MV-4-11 (cell line): Measurements from ENCODE around the gene NPC2.
"Not testable (repeated sequence)": the region's sequence is repeated elsewhere in the genome, so short reads cannot be mapped to it uniquely, and the experiment has no call there.

Source experiments
- DNase-seq: peaks from one replicate; lab custom pipeline; 2025; lab: John Stamatoyannopoulos, UW

The NPC2 gene

GRCh38 chr14:74469548-74470518 is 23.3 kb downstream of the NPC2 start:
- no peak for DNase-seq

GRCh38 chr14:74468513-74468912 is 24.6 kb downstream of the NPC2 start:
- DNase-seq, result no peak

- no peak for DNase-seq
Observed at GRCh38 chr14:74465335-74465734, 27.8 kb downstream of the NPC2 start.

GRCh38 chr14:74464785-74465184 is 28.3 kb downstream of the NPC2 start:
- no peak for DNase-seq

- DNase-seq, result no peak
Observed at GRCh38 chr14:74463697-74464096, 29.4 kb downstream of the NPC2 start.

- no peak for DNase-seq
Observed at GRCh38 chr14:74462993-74463392, 30.1 kb downstream of the NPC2 start.

GRCh38 chr14:74459976-74460375 is 33.1 kb downstream of the NPC2 start:
- DNase-seq, result no peak

GRCh38 chr14:74459289-74459946 is 33.7 kb downstream of the NPC2 start:
- DNase-seq, result peak; percentile 26

- no peak for DNase-seq
Observed at GRCh38 chr14:74457565-74457895, 35.6 kb downstream of the NPC2 start.

- DNase-seq, result no peak
Observed at GRCh38 chr14:74456684-74457564, 36.2 kb downstream of the NPC2 start.

GRCh38 chr14:74454397-74454796 is 38.7 kb downstream of the NPC2 start:
- not testable (repeated sequence) for DNase-seq

GRCh38 chr14:74444866-74445265 is 48.2 kb downstream of the NPC2 start:
- no peak for DNase-seq

- DNase-seq, result no peak
Observed at GRCh38 chr14:74442757-74443156, 50.3 kb downstream of the NPC2 start.

GRCh38 chr14:74441113-74441512 is 52.0 kb downstream of the NPC2 start:
- no peak for DNase-seq

- no peak for DNase-seq
Observed at GRCh38 chr14:74438351-74438915, 54.7 kb downstream of the NPC2 start.

- no peak for DNase-seq
Observed at GRCh38 chr14:74437496-74438053, 55.5 kb downstream of the NPC2 start.

- no peak for DNase-seq
Observed at GRCh38 chr14:74434294-74434693, 58.8 kb downstream of the NPC2 start.

- no peak for DNase-seq
Observed at GRCh38 chr14:74429991-74430390, 63.1 kb downstream of the NPC2 start.
